Fibroblast of lung (primary cell): ENCODE measurements around the gene GGPS1. TPM values are rescaled to one million over a fixed set of nuclear protein-coding genes. Genes with fewer than 3 reads are reported as not detected.

Experiments used
- DNase-seq, 2 donors: peaks; one replicate each; pipeline versions ENCODE4 v3.0.0 to v3.0.0-alpha.2; 2010; ENCODE audit warnings: low read depth in 2 of 2
- H2AFZ ChIP-seq: 2 replicates; pipeline ENCODE4 v1.5.1; 2012; ENCODE audit warnings: low read length, control low read depth, inconsistent platforms
- H3K27ac ChIP-seq: 2 replicates; pipeline ENCODE4 v1.5.1; 2011; ENCODE audit warnings: low read length, control low read depth; ENCODE audit not compliant: insufficient read depth
- H3K27me3 ChIP-seq: 2 replicates; pipeline ENCODE4 v1.5.1; 2011; ENCODE audit warnings: mild to moderate bottlenecking, low read length; ENCODE audit not compliant: control insufficient read depth, insufficient read depth
- H3K36me3 ChIP-seq: 2 replicates; pipeline ENCODE4 v1.5.1; 2011; ENCODE audit warnings: low read length; ENCODE audit not compliant: control insufficient read depth, insufficient read depth
- H3K4me1 ChIP-seq: 2 replicates; pipeline ENCODE4 v1.5.1; 2011; ENCODE audit warnings: low read length; ENCODE audit not compliant: control insufficient read depth, insufficient read depth; ENCODE audit errors: extremely low read depth
- H3K4me2 ChIP-seq: 2 replicates; pipeline ENCODE4 v1.5.1; 2011; ENCODE audit warnings: low read length, control low read depth; ENCODE audit not compliant: insufficient read depth; ENCODE audit errors: extremely low read depth
- H3K4me3 ChIP-seq, 4 experiments: fragments of 200-600 bp in 1 of 4; sonication (generic) in 1 of 4; replicated peaks in 1 of 4; 2 replicates each; pipeline ENCODE4 v1.5.1; 2011 to 2016; ENCODE audit warnings: low read length in 4 of 4, low read depth in 3 of 4, mild to moderate bottlenecking in 3 of 4, control low read depth in 2 of 4, inconsistent platforms in 1 of 4, mixed read lengths in 1 of 4; ENCODE audit not compliant: insufficient read depth in 1 of 4; ENCODE audit errors: control extremely low read depth in 1 of 4
- H3K79me2 ChIP-seq: 2 replicates; pipeline ENCODE4 v1.5.1; 2012; ENCODE audit warnings: mild to moderate bottlenecking, low read length, inconsistent platforms; ENCODE audit not compliant: control insufficient read depth, insufficient read depth
- H3K9ac ChIP-seq: 2 replicates; pipeline ENCODE4 v1.5.1; 2011; ENCODE audit warnings: mild to moderate bottlenecking, low read length, control low read depth; ENCODE audit not compliant: insufficient read depth
- H3K9me3 ChIP-seq: 2 replicates; pipeline ENCODE4 v1.5.1; 2012; ENCODE audit warnings: low read depth, low read length; ENCODE audit not compliant: control insufficient read depth, insufficient read depth
- H4K20me1 ChIP-seq: 2 replicates; pipeline ENCODE4 v1.5.1; 2011; ENCODE audit warnings: low read length; ENCODE audit not compliant: control insufficient read depth, insufficient read depth; ENCODE audit errors: extremely low read depth
- EZH2 ChIP-seq: IDR thresholded peaks from 2 replicates; pipeline ENCODE4 v1.5.1; 2012; ENCODE audit warnings: low read length, control low read depth, mild to moderate bottlenecking; ENCODE audit errors: missing control alignments
- polyA plus RNA-seq, 2 donors: library from polyadenylated mRNA; depleted of rRNA in 1 of 2; stranded (reverse) in 1 of 2; unstranded in 1 of 2; fragments of >200 nt; gene quantifications; 2 replicates each; pipeline ENCODE4 v1.2.1, GENCODE V29; 2011 to 2012; ENCODE audit warnings: missing spikeins in 1 of 2
- total RNA-seq: library from RNA; depleted of rRNA; stranded (reverse); fragments of >200 nt; gene quantifications from 2 replicates; pipeline ENCODE4 v1.2.1, GENCODE V29; 2014
- TF ChIP-seq, protein P1 (sequence below), 2 donors: IDR thresholded peaks in 1 of 2; conservative IDR thresholded peaks in 1 of 2; 1 replicate in 1 of 2; 2 replicates in 1 of 2; pipeline ENCODE4 v1.5.1; 2011 to 2012; ENCODE audit warnings: low read length in 2 of 2, control low read depth in 1 of 2, inconsistent platforms in 1 of 2, low read depth in 1 of 2, mild to moderate bottlenecking in 1 of 2

The GGPS1 gene
- total and polyA plus RNA-seq, 2 donors (not counting 1 experiment from before 2014, with no cell fraction given), result 24.3 to 37.5 TPM

GRCh38 chr1:235313262-235313661 is 15.1 kb upstream of the GGPS1 start:
- Histone ChIP-seq H3K9ac (no peak overlapping the region), H3K4me1 (no peaks in the 10 kb centered on the region), H3K4me3 (no peak overlapping the region), H3K4me2 (no peak overlapping the region), H3K27ac (no peak overlapping the region), H3K27me3 (no peaks in the 10 kb centered on the region), H4K20me1 (peaks cover 5% of the 10 kb centered on the region), H3K36me3 (no peaks in the 10 kb centered on the region), H3K79me2 (peaks cover 74% of the 10 kb centered on the region), H2AFZ (no peak overlapping the region), H3K9me3 (no peaks in the 10 kb centered on the region)
- TF ChIP-seq, protein P1, sequence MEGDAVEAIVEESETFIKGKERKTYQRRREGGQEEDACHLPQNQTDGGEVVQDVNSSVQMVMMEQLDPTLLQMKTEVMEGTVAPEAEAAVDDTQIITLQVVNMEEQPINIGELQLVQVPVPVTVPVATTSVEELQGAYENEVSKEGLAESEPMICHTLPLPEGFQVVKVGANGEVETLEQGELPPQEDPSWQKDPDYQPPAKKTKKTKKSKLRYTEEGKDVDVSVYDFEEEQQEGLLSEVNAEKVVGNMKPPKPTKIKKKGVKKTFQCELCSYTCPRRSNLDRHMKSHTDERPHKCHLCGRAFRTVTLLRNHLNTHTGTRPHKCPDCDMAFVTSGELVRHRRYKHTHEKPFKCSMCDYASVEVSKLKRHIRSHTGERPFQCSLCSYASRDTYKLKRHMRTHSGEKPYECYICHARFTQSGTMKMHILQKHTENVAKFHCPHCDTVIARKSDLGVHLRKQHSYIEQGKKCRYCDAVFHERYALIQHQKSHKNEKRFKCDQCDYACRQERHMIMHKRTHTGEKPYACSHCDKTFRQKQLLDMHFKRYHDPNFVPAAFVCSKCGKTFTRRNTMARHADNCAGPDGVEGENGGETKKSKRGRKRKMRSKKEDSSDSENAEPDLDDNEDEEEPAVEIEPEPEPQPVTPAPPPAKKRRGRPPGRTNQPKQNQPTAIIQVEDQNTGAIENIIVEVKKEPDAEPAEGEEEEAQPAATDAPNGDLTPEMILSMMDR (conservative IDR thresholded peaks at IDR 0.05 in 1 of 2, IDR thresholded peaks at IDR 0.05 in 1 of 2; ENCODE audit: low read depth in 1 of 2, low read length in 2 of 2), result no peak
- TF ChIP-seq EZH2, result no peak
- DNase-seq, result no peak

DNA sequence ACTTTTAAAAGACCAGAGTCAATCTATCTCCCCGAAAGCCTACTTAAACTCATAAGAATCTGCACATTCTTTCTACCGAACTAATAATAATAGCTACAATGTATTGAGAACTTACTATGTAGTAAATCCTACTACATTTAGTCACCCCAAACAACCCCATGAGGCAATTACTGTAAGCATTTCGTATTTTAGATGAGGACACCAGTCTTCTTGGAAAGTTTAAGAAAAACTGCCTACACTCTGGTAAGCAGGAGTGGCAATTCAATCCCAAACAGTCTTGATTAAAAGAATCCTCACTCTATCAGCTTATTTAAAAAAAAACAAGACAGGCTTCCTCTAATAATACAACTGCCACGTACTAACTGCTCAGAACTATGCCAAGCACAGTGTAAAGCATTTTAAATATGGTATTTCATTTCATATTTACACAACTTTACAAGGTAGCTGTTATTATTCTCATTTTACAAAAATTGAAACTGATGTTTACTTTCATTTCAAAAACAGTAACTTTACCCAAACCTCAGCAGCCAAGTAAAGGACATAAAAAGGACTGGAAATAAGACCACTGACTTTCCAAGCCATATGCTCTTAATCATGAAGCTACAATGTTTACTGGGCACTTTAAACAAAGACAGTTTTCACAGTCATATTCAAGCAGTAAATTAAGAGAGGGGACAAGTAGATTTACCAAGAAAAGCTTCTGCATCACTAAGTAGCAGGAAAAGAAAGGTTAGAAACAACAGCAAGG is 14.3 kb upstream of the GGPS1 start:
- Histone ChIP-seq H3K27ac (peak overlapping the region; percentile 49), H3K36me3 (no peaks in the 10 kb centered on the region), H3K9me3 (no peaks in the 10 kb centered on the region), H3K9ac (no peak overlapping the region), H4K20me1 (peaks cover 5% of the 10 kb centered on the region), H3K79me2 (peaks cover 82% of the 10 kb centered on the region), H3K4me1 (no peaks in the 10 kb centered on the region), H3K4me3 (peak overlapping the region in 2 of 4 experiments; percentile 24), H3K4me2 (peak overlapping the region; percentile 72), H2AFZ (no peak overlapping the region), H3K27me3 (no peaks in the 10 kb centered on the region)
- no peak for DNase-seq
- TF ChIP-seq EZH2, result no peak

- Histone ChIP-seq H3K27ac (no peak overlapping the region), H4K20me1 (peaks cover 5% of the 10 kb centered on the region), H3K4me1 (no peaks in the 10 kb centered on the region), H3K27me3 (no peaks in the 10 kb centered on the region), H2AFZ (no peak overlapping the region), H3K36me3 (no peaks in the 10 kb centered on the region), H3K9ac (no peak overlapping the region), H3K9me3 (no peaks in the 10 kb centered on the region), H3K4me3 (no peak overlapping the region), H3K4me2 (no peak overlapping the region), H3K79me2 (peaks cover 88% of the 10 kb centered on the region)
- TF ChIP-seq EZH2, result no peak
- TF ChIP-seq, protein P1 (conservative IDR thresholded peaks at IDR 0.05 in 1 of 2, IDR thresholded peaks at IDR 0.05 in 1 of 2; ENCODE audit: low read depth in 1 of 2, low read length in 2 of 2), result no peak
- no peak for DNase-seq
These were observed 13.2 kb upstream of the GGPS1 start for GRCh38 chr1:235315173-235315572.
